Measurements from ENCODE around the gene FAM13C. TPM values are rescaled to one million over a fixed set of nuclear protein-coding genes. Genes with fewer than 3 reads are reported as not detected.

Gene FAM13C
- total and polyA plus RNA-seq, 11 donors: 1.00 to 12.4 (median 8.3) TPM

GRCh38 chr10:59383436-59383835 lies 21.1 kb upstream of the FAM13C start:
- ATAC-seq (peak in 2 of 4 donors; percentile 29 to 35), DNase-seq (no peak)
- intact Hi-C loops (cut with DNase I): no loop called here
- Histone ChIP-seq H3K27me3 (no peaks in the 10 kb centered on the region), H3K9me3 (no peaks in the 10 kb centered on the region), H3K27ac (peak overlapping the region; percentile 40 to 87 (median 64)), H3K4me3 (no peak overlapping the region), H3K36me3 (no peaks in the 10 kb centered on the region), H3K4me1 (peaks cover 0 to 36% (median 10%) of the 10 kb centered on the region in 12 donors)
- WGBS, 4 donors: 73 to 82% (median 79%) methylated on average over 1 of the region's 1 CpG
- TF ChIP-seq CTCF (IDR thresholded peaks at IDR 0.05): no peak
- TF ChIP-seq POLR2A (IDR thresholded peaks at IDR 0.05): no peak

GRCh38 chr10:59382831-59383295 lies 20.5 kb upstream of the FAM13C start:
- Histone ChIP-seq H3K27ac (peak overlapping the region; percentile 40 to 87 (median 64)), H3K36me3 (no peaks in the 10 kb centered on the region), H3K9me3 (no peaks in the 10 kb centered on the region), H3K4me3 (no peak overlapping the region), H3K4me1 (peaks cover 0 to 30% (median 6%) of the 10 kb centered on the region in 12 donors), H3K27me3 (no peaks in the 10 kb centered on the region)
- WGBS, 4 donors: 36 to 57% (median 56%) methylated on average over 3 of the region's 3 CpGs
- DNase-seq (peak in 1 of 5 donors; percentile 41), ATAC-seq (peak; percentile 67 to 90 (median 82))
- intact Hi-C loops (cut with DNase I): no loop called here
- TF ChIP-seq CTCF (IDR thresholded peaks at IDR 0.05) (no peak), POLR2A (IDR thresholded peaks at IDR 0.05) (no peak)

- intact Hi-C loops (cut with DNase I): no loop called here
- no peak for ATAC-seq
Observed at GRCh38 chr10:59381687-59382086, 19.3 kb upstream of the FAM13C start.

GRCh38 chr10:59376846-59377245 lies 14.5 kb upstream of the FAM13C start:
- Histone ChIP-seq H3K4me1 (peaks cover 0 to 35% (median 8%) of the 10 kb centered on the region in 12 donors), H3K36me3 (no peaks in the 10 kb centered on the region), H3K27ac (no peak overlapping the region), H3K27me3 (no peaks in the 10 kb centered on the region), H3K4me3 (no peak overlapping the region), H3K9me3 (no peaks in the 10 kb centered on the region)
- intact Hi-C loops (cut with DNase I): loop anchor here in 1 of 10 donors (10.0 kb wide), 1 partner anchor 198 kb away; no protein-coding TSS in a partner anchor
- ATAC-seq: peak in 1 of 4 donors; percentile 16
- no peak for DNase-seq
- no peak for TF ChIP-seq POLR2A (IDR thresholded peaks at IDR 0.05)
- no peak for TF ChIP-seq CTCF (IDR thresholded peaks at IDR 0.05)
- 64 to 74% (median 71%) methylated on average over 3 of the region's 3 CpGs for WGBS, 4 donors

More at GRCh38 chr10:59381687-59382086, 19.3 kb upstream of the FAM13C start:
- Histone ChIP-seq H3K9me3 (no peaks in the 10 kb centered on the region), H3K4me1 (peaks cover 0 to 26% (median 5%) of the 10 kb centered on the region in 12 donors), H3K27ac (peak overlapping the region in 9 of 12 donors; percentile 53 to 87 (median 77)), H3K27me3 (no peaks in the 10 kb centered on the region), H3K4me3 (no peak overlapping the region), H3K36me3 (no peaks in the 10 kb centered on the region)
- TF ChIP-seq CTCF (IDR thresholded peaks at IDR 0.05) (no peak), POLR2A (IDR thresholded peaks at IDR 0.05) (no peak)
- WGBS, 4 donors: 63 to 71% (median 67%) methylated on average over 1 of the region's 1 CpG
- no peak for DNase-seq
